Embryonic facial prominence (tissue), 1 donor: ENCODE data around the gene WDR7.

ENCODE experiments used
- DNase-seq: peaks from one replicate; pipeline ENCODE4 v3.0.0-alpha.2; 2016; ENCODE audit errors: extremely low spot score

Gene WDR7

DNA sequence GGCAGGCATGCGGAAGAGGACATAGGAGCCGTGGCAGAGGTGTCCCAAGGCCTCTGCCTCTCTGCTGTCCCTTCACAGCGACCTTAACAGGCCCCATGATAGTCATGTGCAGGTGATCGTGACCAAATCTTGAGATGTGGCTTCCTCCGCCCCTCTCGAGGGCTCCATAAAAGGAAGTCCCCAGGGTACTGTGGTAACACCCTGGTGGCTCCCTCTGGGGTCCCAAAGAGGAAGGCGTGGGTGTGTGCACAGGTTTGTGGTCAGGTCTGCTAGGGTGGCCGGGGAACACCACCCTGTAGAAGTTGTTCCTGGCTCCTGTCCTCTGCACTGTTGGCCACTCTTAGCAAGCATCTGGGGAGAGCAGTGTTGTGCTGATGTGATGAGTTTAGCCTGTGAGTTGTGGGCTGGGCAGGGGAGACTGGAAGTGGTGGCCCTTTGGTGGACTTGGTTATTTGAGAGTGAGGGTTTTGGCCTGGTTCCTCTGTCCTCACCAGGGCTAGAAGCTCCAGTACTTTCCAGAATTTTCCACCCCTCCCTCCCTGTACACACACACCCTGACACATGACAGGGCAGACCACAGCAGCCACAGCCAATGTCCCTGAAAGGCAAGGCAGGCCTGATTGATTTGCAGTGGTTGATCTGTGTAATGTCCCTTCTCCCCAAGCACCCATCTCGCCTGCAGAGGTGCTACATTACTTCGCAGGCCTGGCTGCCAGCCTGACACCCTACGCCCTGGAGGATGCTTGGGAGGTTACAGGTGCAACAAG lies 426.8 kb downstream of the WDR7 start:
- DNase-seq = no peak

DNA sequence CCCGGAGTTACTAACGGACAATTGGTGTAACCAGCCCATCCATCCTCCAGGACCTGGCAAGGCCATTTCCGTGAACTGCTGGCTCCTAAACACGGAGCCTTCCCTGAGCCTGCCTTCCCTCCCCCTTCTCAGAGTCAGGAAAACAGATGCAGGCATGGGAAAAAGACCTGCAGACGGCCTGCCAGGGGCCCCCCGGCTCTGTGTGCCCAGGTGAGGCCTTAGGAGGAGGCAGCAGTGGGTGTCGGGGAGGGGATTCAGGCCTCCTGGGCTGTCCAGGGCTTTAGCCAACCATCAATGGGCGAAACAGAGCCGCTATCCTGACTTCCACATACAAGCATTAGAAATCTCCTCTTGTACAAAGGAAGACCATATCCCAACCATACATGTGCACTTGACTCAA lies 427.5 kb downstream of the WDR7 start:
- DNase-seq = no peak

DNA sequence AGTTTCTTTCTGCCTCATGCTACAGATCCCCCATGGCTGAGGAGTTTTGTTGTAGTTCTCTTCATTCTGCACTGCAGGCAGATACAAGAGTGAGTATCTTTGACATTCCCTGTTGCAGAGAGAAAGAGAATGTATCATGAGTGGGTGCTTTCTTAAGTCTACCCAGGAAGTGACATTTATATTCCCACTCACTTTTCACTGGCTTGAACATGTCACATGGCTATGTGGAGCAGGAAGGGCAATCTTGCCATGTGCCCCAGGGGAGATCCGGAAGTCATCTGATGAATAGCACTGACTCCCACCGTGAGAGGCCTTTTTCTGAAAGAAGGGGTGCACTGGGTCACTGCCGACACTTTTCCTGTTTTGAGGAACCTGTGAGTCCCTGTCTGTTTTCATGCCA lies 429.3 kb downstream of the WDR7 start:
- DNase-seq = no peak

DNA sequence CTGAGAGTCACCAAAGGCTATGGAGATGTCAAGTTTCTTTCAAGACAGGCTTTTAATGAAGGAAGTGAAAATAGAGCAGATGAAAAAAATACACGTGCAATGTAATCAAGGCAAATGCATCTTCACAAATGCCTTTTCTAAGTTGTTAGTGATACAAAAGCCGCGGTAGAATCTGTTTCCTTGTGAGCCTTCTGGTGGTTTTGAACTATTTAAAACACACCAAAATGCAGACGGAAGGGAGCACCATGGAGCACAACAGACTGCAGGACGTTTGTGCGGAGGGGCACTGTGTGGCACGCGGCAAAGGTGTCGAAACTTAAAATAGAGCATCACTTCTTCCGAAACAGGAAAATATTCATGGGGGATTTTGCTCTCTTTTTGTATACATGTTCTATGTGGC lies 430.7 kb downstream of the WDR7 start:
- no peak for DNase-seq

DNA sequence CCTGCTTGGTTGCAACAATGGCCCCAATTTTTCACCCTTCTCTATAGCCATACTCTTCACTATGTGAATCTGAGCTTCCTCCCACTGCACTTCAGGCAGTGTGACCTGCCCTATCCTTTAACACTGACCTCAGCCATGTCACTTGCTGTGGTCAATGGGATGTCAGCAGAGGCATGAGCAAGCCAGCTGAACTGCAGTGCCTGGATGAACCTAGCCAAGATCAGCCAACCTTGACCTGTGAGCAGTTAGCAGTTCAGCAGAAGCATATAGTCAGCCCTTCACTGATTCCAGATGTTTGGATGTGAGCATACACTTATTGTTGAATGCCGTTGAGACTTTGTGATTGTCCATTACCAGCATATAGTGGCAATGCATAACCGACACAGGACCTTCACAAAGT lies 432.3 kb downstream of the WDR7 start:
- no peak for DNase-seq

DNA sequence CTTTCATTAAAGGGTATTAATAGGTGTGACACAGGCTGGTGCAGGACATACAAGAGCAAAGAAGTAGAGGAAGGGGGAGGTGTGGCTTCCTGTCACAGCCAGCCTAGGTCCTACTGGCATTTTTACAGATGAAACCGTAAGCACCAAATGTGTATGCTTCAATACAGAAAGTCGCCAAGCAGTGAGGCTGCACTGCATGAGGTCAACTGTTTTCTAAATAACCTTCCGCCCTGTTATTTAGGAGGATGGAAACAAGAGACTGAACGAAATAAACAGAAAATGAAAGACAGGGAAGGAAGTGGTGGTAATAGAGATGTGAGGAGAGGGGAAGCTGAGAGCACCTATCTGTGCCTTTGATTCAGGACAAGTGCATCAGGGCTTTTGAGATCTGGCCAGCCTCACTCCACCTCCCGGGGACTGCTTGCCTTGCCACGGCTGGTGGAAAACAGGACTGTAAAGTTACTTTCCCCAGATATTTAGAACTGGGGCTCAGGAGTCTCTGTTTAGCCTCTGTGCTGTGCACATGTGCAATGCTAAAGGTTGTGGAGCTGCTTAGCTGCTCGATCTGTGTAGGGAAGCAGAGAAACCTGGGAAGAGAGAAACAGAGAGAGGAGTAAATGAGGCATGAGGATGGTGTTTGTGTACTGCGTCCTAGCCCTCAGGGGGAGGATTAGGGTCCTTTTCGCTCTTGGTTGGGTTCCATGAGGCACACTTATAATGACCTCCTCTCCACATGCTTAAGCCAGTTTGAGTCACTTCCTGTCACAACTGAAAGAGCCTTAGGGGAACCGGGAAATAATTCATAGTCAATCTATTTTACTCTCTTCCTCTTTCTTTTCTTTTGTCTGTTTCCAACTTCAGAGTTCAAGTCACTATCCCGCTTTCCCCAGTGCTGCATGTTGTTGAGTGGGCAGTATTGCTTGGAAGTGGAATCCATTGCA lies 433.4 kb downstream of the WDR7 start:
- DNase-seq = no peak

DNA sequence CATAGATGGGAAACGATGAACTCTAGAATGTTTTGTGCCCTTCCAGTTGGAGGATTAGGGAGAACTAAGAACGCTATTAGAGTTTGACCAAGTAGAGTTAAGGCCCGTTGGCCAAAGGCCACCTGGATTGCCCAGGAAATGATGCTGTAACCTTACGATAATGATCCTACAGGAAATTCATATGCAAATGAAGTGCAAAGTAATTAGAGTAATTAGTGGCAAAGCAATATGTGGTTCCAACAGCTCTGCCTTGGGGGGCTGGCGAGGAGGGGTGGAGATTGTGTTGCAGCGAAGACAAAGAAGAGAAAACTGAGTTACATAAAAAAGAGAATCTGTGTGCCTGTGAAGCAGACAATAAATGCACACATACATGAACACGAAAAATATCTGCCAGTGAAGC lies 434.2 kb downstream of the WDR7 start:
- DNase-seq = no peak

DNA sequence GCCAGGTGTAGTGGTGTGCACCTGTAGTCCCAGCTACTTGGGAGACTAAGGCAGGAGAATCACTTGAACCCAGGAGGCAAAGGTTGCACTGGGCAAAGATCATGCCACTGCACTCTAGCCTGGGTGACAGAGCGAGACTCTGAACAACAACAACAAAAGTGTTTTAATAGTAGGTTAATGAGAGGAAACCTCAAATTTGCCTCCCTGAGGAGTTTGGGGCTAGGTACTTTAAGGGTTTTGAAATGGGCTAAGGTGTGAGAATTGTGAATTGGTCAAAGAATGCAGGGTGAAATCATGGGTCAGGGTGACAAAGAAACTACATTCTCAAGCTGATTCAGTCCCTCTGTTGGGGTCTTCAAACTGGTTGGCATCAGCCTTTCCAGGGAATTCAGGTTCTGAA lies 435.0 kb downstream of the WDR7 start:
- no peak for DNase-seq
